ENCODE measurements around the gene NUP210L.

- TF ChIP-seq CTCF (conservative IDR thresholded peaks at IDR 0.05) (no peak), EZH2 (IDR thresholded peaks at IDR 0.05; ENCODE audit: low read depth) (no peak)
Measured at GRCh38 chr1:154095456-154096060, 59.3 kb downstream of the NUP210L start.
